ENCODE measurements around the gene IVD. TPM values are rescaled to one million over a fixed set of nuclear protein-coding genes. Genes with fewer than 3 reads are reported as not detected.

IVD gene
- total and polyA plus RNA-seq, 9 of the 15 experiments (the other 6 are each of a cell fraction or from before 2014, with no cell fraction given) = 0.15 to 4.5 (median 2.4) TPM

DNA sequence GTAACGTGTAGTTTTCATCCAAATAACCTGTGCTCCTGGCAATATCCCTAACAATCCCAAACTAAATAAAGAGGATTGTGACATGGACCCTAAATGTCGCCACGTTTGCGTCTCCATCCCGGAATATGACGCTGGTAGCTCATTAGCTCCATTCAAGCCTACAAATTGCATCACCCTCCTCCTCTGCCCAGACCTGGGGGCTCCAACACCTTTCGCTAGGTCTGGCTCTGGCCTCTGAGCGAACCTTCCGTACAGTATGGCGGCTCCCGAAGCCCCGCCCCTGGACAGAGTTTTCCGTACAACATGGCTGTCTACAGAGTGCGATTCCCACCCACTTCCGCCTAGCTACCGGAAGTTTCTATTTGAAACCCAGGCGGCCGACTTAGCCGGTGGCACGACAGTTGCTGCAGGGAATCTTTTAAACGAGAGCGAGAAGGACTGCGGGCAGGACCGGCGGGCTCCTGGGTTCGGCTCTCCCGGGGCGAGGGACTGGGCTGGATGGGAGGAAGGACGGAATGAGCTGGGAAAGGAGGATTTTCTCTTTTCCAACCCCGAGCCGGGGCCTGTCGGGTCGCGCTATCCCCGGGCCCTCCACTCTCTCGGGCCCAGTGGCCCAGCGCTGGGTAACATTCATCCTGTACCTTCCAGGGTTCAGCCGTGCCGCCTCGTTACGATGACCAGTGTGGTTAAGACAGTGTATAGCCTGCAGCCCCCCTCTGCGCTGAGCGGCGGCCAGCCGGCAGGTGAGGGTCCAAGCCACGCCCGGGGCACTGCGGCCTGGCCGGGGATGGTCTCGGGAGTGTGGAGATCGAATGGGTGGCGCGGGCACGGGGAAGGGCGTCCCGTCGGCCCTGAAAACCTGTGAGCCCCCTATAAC, 22.8 kb upstream of the IVD start, which contains the start of gene KNSTRN (continued):
- TF ChIP-seq BRD9 (IDR thresholded peaks at IDR 0.05; ENCODE audit: low read depth, partially characterized antibody) = no peak
- no peak for TF ChIP-seq SETDB1 (IDR thresholded peaks at IDR 0.05; ENCODE audit: low read length)
- TF ChIP-seq FOXA1 (IDR thresholded peaks at IDR 0.05; ENCODE audit: borderline replicate concordance) = no peak
- TF ChIP-seq SRSF1 (IDR thresholded peaks at IDR 0.05; ENCODE audit: low read depth, low read length) = no peak
- TF ChIP-seq MTA3 (IDR thresholded peaks at IDR 0.05; ENCODE audit: borderline replicate concordance) = no peak
- no peak for TF ChIP-seq EZH2 (IDR thresholded peaks at IDR 0.05; ENCODE audit: borderline replicate concordance, low read depth, low read length)
- TF ChIP-seq ZBTB7A (IDR thresholded peaks at IDR 0.05; ENCODE audit: borderline replicate concordance, control insufficient read depth, low read depth, low read length) = peak; percentile 46; the same call in 1 of the 2 replicates
- no peak for TF ChIP-seq ZFP30 (CRISPR knock-in tag; IDR thresholded peaks at IDR 0.05; ENCODE audit: borderline replicate concordance)
- TF ChIP-seq, protein P1, sequence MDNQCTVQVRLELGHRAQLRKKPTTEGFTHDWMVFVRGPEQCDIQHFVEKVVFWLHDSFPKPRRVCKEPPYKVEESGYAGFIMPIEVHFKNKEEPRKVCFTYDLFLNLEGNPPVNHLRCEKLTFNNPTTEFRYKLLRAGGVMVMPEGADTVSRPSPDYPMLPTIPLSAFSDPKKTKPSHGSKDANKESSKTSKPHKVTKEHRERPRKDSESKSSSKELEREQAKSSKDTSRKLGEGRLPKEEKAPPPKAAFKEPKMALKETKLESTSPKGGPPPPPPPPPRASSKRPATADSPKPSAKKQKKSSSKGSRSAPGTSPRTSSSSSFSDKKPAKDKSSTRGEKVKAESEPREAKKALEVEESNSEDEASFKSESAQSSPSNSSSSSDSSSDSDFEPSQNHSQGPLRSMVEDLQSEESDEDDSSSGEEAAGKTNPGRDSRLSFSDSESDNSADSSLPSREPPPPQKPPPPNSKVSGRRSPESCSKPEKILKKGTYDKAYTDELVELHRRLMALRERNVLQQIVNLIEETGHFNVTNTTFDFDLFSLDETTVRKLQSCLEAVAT (IDR thresholded peaks at IDR 0.05) = no peak
- peak; percentile 63; the same call in 1 of the 2 replicates for TF ChIP-seq GTF2E2 (tag; IDR thresholded peaks at IDR 0.05)
- TF ChIP-seq, protein P2, sequence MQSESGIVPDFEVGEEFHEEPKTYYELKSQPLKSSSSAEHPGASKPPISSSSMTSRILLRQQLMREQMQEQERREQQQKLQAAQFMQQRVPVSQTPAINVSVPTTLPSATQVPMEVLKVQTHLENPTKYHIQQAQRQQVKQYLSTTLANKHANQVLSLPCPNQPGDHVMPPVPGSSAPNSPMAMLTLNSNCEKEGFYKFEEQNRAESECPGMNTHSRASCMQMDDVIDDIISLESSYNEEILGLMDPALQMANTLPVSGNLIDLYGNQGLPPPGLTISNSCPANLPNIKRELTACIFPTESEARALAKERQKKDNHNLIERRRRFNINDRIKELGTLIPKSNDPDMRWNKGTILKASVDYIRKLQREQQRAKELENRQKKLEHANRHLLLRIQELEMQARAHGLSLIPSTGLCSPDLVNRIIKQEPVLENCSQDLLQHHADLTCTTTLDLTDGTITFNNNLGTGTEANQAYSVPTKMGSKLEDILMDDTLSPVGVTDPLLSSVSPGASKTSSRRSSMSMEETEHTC (IDR thresholded peaks at IDR 0.05) = no peak
- no peak for TF ChIP-seq NFATC3 (IDR thresholded peaks at IDR 0.05)
- TF ChIP-seq BRCA1 (IDR thresholded peaks at IDR 0.05) = no peak
- TF ChIP-seq BRCA1 (CRISPR knock-in tag; IDR thresholded peaks at IDR 0.05) = no peak
- TF ChIP-seq, protein P3, sequence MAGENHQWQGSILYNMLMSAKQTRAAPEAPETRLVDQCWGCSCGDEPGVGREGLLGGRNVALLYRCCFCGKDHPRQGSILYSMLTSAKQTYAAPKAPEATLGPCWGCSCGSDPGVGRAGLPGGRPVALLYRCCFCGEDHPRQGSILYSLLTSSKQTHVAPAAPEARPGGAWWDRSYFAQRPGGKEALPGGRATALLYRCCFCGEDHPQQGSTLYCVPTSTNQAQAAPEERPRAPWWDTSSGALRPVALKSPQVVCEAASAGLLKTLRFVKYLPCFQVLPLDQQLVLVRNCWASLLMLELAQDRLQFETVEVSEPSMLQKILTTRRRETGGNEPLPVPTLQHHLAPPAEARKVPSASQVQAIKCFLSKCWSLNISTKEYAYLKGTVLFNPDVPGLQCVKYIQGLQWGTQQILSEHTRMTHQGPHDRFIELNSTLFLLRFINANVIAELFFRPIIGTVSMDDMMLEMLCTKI (IDR thresholded peaks at IDR 0.05; ENCODE audit: partially characterized antibody) = no peak
- TF ChIP-seq LCOR (CRISPR knock-in tag; IDR thresholded peaks at IDR 0.05) = peak; percentile 54; the same call in 1 of the 2 replicates
- TF ChIP-seq ETS2 (tag; IDR thresholded peaks at IDR 0.05; ENCODE audit: borderline replicate concordance, poor library complexity, severe bottlenecking) = no peak
- no peak for TF ChIP-seq KAT2B (IDR thresholded peaks at IDR 0.05; ENCODE audit: low read depth, low read length)
- TF ChIP-seq NBN (IDR thresholded peaks at IDR 0.05; ENCODE audit: low read depth) = no peak
- TF ChIP-seq, protein P4, sequence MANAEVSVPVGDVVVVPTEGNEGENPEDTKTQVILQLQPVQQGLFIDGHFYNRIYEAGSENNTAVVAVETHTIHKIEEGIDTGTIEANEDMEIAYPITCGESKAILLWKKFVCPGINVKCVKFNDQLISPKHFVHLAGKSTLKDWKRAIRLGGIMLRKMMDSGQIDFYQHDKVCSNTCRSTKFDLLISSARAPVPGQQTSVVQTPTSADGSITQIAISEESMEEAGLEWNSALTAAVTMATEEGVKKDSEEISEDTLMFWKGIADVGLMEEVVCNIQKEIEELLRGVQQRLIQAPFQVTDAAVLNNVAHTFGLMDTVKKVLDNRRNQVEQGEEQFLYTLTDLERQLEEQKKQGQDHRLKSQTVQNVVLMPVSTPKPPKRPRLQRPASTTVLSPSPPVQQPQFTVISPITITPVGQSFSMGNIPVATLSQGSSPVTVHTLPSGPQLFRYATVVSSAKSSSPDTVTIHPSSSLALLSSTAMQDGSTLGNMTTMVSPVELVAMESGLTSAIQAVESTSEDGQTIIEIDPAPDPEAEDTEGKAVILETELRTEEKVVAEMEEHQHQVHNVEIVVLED (CRISPR knock-in tag; IDR thresholded peaks at IDR 0.05) = no peak
- TF ChIP-seq, protein P5, sequence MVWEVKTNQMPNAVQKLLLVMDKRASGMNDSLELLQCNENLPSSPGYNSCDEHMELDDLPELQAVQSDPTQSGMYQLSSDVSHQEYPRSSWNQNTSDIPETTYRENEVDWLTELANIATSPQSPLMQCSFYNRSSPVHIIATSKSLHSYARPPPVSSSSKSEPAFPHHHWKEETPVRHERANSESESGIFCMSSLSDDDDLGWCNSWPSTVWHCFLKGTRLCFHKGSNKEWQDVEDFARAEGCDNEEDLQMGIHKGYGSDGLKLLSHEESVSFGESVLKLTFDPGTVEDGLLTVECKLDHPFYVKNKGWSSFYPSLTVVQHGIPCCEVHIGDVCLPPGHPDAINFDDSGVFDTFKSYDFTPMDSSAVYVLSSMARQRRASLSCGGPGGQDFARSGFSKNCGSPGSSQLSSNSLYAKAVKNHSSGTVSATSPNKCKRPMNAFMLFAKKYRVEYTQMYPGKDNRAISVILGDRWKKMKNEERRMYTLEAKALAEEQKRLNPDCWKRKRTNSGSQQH (CRISPR knock-in tag; IDR thresholded peaks at IDR 0.05) = no peak
